GM12801 (cell line): ENCODE results near the gene MMP26.

Source experiments
- TF ChIP-seq, protein P1 (sequence below): IDR thresholded peaks from one replicate; pipeline ENCODE4 v1.5.1; 2011; ENCODE audit warnings: control low read depth; ENCODE audit not compliant: insufficient read length; ENCODE audit errors: extremely low read depth

MMP26 gene

DNA sequence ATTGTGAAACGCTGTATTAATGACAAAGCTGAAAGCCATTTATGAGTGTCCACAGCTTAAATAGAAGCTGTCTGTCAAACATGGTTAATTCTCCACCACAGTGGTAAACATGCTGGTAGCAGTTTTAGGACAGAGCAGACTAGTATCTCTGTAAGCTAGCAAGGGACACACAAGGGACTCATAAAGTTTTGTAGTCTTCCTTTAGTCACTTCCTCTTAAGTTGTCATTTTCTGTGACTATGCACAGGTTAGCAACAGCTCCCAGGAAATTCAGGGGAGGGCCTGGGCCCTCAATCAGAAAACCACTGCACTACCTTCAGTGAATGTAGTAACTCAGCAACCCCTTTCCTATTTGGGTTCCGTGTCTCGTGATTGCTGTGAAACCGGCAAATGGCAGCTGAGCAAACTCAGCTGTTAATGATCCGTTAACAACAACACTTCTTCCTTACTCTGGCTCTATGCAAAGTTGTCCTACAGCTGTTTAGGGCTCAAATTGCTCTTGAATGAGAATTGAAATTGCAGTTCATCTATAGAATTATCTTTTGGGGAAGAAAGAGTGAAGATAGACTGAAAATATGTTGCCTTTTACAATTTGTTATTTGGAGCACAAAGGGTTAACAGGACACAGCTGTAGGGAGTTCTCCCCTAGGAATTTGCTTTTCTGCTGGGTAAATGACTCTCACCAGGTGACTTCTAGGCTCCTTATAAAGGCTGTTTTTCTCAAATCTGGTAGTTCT lies at the start of gene MMP26:
Gene MMP26 (plus strand): TSS at position 731 of the 736 bp plus-strand sequence.
- TF ChIP-seq, protein P1, sequence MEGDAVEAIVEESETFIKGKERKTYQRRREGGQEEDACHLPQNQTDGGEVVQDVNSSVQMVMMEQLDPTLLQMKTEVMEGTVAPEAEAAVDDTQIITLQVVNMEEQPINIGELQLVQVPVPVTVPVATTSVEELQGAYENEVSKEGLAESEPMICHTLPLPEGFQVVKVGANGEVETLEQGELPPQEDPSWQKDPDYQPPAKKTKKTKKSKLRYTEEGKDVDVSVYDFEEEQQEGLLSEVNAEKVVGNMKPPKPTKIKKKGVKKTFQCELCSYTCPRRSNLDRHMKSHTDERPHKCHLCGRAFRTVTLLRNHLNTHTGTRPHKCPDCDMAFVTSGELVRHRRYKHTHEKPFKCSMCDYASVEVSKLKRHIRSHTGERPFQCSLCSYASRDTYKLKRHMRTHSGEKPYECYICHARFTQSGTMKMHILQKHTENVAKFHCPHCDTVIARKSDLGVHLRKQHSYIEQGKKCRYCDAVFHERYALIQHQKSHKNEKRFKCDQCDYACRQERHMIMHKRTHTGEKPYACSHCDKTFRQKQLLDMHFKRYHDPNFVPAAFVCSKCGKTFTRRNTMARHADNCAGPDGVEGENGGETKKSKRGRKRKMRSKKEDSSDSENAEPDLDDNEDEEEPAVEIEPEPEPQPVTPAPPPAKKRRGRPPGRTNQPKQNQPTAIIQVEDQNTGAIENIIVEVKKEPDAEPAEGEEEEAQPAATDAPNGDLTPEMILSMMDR = no peak

DNA sequence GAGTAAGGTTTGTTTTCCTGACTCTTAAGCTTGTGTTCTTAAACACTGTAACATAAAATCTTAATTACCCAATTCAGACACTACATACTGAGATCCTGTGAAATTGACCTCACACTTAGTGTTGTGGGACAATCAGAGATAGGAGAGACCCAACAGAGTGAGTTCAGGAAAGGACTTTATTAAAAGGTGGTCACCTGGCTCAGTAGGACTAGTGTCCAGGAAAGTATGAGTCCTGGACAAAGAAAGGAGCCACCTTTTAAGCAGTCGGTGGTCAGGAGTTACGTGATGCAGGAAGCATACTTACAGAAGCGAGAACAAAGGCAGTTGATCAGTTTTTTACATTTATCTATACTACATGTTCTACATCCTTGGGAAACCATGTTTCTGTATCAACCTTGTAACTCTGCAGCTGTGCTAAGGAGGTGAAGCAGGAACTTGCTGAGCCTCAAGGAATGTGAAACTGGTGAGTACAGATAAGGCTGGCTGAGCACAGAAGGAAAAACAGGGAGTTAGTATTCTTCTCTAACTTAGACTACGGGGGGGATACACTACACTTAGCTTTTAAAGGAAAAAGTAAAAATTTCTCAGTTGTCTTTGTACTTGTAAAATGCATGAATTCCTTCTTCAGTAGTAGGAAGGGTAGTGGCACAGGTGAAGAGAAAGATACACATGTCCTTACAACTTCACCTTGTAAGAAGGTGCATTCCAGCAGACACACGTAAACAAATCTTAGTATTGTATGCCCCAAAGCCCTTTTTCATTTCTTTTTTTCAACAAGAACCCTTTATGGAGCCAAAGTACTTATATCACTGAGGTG lies 45.7 kb upstream of the MMP26 start:
- TF ChIP-seq, protein P1 = no peak

DNA sequence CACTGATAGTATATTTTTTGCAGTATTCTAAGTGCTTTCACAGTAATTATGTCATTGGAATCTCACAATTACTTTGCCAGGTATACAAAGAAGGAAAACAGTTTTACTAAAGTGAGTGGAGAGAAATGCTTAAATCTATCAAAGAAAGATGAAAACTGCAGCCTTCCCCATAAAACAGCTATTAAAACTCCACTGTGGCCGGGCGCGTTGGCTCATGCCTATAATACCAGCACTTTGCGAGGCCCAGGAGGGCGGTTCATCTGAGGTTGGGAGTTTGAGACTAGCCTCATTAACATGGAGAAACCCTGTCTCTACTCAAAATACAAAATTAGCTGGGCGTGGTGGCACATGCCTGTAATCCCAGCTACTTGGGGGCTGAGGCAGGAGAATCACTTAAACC lies 41.7 kb upstream of the MMP26 start:
- TF ChIP-seq, protein P1 = no peak

DNA sequence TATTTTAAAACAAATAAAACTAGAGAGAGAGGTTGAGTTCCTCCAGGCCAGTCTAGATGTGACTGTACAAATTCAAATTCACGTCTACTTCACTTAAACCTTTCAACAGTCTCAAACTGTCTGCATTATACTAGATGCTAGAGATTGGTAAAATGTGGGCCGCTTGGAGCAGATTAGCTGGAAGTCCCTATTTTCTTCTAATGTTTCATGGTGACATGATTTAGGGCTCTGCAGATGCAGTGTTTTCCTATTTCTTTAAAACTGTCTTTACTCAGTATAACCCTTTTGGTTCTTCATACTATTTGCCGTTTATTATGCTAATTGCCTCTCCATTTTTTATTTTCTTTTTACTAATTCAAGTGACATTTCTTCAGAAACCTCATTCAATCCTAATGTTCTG lies 40.4 kb upstream of the MMP26 start:
- TF ChIP-seq, protein P1 = no peak

GRCh38 chr11:4664786-4665185 lies 39.8 kb upstream of the MMP26 start:
- TF ChIP-seq, protein P1 = no peak

- TF ChIP-seq, protein P1 = no peak
Measured at GRCh38 chr11:4665424-4665823, 39.2 kb upstream of the MMP26 start.

GRCh38 chr11:4671741-4672140 lies 32.8 kb upstream of the MMP26 start:
- TF ChIP-seq, protein P1 = no peak
